Esophagus squamous epithelium (tissue), 5 donors: ENCODE measurements around the gene DDX51. TPM values are rescaled to one million over a fixed set of nuclear protein-coding genes. Genes with fewer than 3 reads are reported as not detected.
"Not testable (repeated sequence)": the region's sequence is repeated elsewhere in the genome, so short reads cannot be mapped to it uniquely, and the experiment has no call there.

Experiments
- DNase-seq: peaks from one replicate; lab custom pipeline; 2025; lab: John Stamatoyannopoulos, UW
- H3K27ac ChIP-seq, 4 donors: fragments of 200-600 bp; sonication (generic); one replicate each; pipeline ENCODE4 v1.5.1; 2016 to 2019; ENCODE audit warnings: mild to moderate bottlenecking in 1 of 4
- H3K27me3 ChIP-seq, 4 donors: fragments of 200-600 bp; sonication (generic); 1 replicate in 3 of 4; 2 replicates in 1 of 4; pipeline versions ENCODE4 v1.5.1 to v1.6.0; 2017 to 2021; ENCODE audit warnings: antibody characterized with exemption in 1 of 4
- H3K36me3 ChIP-seq, 3 donors: fragments of 200-600 bp; sonication (generic); one replicate each; pipeline ENCODE4 v1.5.1; 2016 to 2019
- H3K4me1 ChIP-seq, 3 donors: fragments of 200-600 bp; sonication (generic); one replicate each; pipeline ENCODE4 v1.5.1; 2017 to 2019
- H3K4me3 ChIP-seq, 4 donors: fragments of 200-600 bp; sonication (generic); 1 replicate in 3 of 4; 2 replicates in 1 of 4; pipeline ENCODE4 v1.5.1; 2016 to 2019; ENCODE audit warnings: mild to moderate bottlenecking in 2 of 4, moderate library complexity in 1 of 4
- H3K9me3 ChIP-seq, 3 donors: fragments of 200-600 bp; sonication (generic); one replicate each; pipeline ENCODE4 v1.5.1; 2016 to 2019
- CTCF ChIP-seq, 6 experiments: fragments of 450-650 bp in 4 of 6; fragments of 200-600 bp in 2 of 6; sonication (generic) in 2 of 6; IDR thresholded peaks; one replicate each; pipeline ENCODE4 v1.5.1; 2016 to 2019; ENCODE audit warnings: antibody characterized with exemption in 6 of 6, mild to moderate bottlenecking in 4 of 6, moderate library complexity in 4 of 6
- POLR2A ChIP-seq, 4 donors: fragments of 450-650 bp; IDR thresholded peaks; one replicate each; pipeline ENCODE4 v1.6.1; 2017; ENCODE audit warnings: antibody characterized with exemption in 4 of 4, mild to moderate bottlenecking in 4 of 4, moderate library complexity in 3 of 4
- WGBS, 2 donors: methylation state at CpG; one replicate each; pipeline ENCODE4 v1.1.5; 2018; 5-methylcytosine and 5-hydroxymethylcytosine counted together
- intact Hi-C: fragments of 100-400 bp; cut with DNase I; formaldehyde crosslinking; loops from one replicate; pipeline ENCODE4 v1.15.0; 2022
- total RNA-seq, 4 donors: library from RNA; depleted of rRNA; stranded (reverse); fragments of >200 nt; gene quantifications; one replicate each; pipeline ENCODE4 v1.1.0, GENCODE V29; 2016
- donor health status: DM: yes; HTN: yes; CAD: no.

DDX51 gene
- total RNA-seq, 4 donors from 2014 or later, result 8.9 to 15.3 (median 11.0) TPM

- Histone ChIP-seq H3K36me3 (peaks cover 10 to 43% (median 20%) of the 10 kb centered on the region in 3 donors), H3K9me3 (no peaks in the 10 kb centered on the region), H3K4me1 (peaks cover 6 to 14% (median 7%) of the 10 kb centered on the region in 3 donors), H3K27ac (no peak overlapping the region), H3K27me3 (no peaks in the 10 kb centered on the region), H3K4me3 (no peak overlapping the region)
- WGBS, 2 donors, result 92% methylated on average over 16 of the region's 32 CpGs; no CpG with 5 or more reads in 1 of the 2 donors
- intact Hi-C loops, result loop anchor here (10.0 kb wide), 1 partner anchor 253 kb away; no protein-coding TSS in a partner anchor
- DNase-seq, result no peak
- TF ChIP-seq CTCF (IDR thresholded peaks at IDR 0.05) (no peak), POLR2A (IDR thresholded peaks at IDR 0.05) (no peak)
Measured at GRCh38 chr12:132151766-132152410, 7.8 kb upstream of the DDX51 start.

- H3K36me3 ChIP-seq, result peaks cover 10 to 48% (median 20%) of the 10 kb centered on the region in 3 donors
- intact Hi-C loops, result loop anchor here (10.0 kb wide), 1 partner anchor 254 kb away; no protein-coding TSS in a partner anchor
- no peaks in the 10 kb centered on the region for H3K27me3 ChIP-seq
- H3K4me1 ChIP-seq, result peaks cover 6 to 15% (median 7%) of the 10 kb centered on the region in 3 donors
- H3K9me3 ChIP-seq, result no peaks in the 10 kb centered on the region
- 96% methylated on average over 11 to 14 of the region's 36 CpGs for WGBS, 2 donors
- no peak overlapping the region for H3K4me3 ChIP-seq
- no peak overlapping the region for H3K27ac ChIP-seq
- no peak for DNase-seq
- no peak for TF ChIP-seq CTCF (IDR thresholded peaks at IDR 0.05)
Measured at GRCh38 chr12:132151145-132151765, 7.1 kb upstream of the DDX51 start.

- no peak for DNase-seq
- no CpG with 5 or more reads among the region's 6 CpGs for WGBS, 2 donors
- Histone ChIP-seq H3K36me3 (peaks cover 10 to 52% (median 20%) of the 10 kb centered on the region in 3 donors), H3K4me3 (no peak overlapping the region), H3K9me3 (no peaks in the 10 kb centered on the region), H3K27ac (no peak overlapping the region), H3K27me3 (no peaks in the 10 kb centered on the region), H3K4me1 (peaks cover 6 to 20% (median 7%) of the 10 kb centered on the region in 3 donors)
- intact Hi-C loops, result loop anchor here (10.0 kb wide), 1 partner anchor 254 kb away; no protein-coding TSS in a partner anchor
- TF ChIP-seq POLR2A (IDR thresholded peaks at IDR 0.05) (no peak), CTCF (IDR thresholded peaks at IDR 0.05) (no peak)
Measured at GRCh38 chr12:132150780-132151144, 6.6 kb upstream of the DDX51 start.

GRCh38 chr12:132149526-132149925 lies 5.4 kb upstream of the DDX51 start:
- H3K4me3 ChIP-seq, DNase-seq, H3K9me3 ChIP-seq, H3K27ac ChIP-seq, H3K27me3 ChIP-seq, intact Hi-C loops: not testable (repeated sequence)
- no CpG with 5 or more reads among the region's 32 CpGs for WGBS, 2 donors
- Histone ChIP-seq H3K36me3 (peaks cover 10 to 55% (median 20%) of the 10 kb centered on the region in 3 donors), H3K4me1 (peaks cover 15 to 32% (median 17%) of the 10 kb centered on the region in 3 donors)

- Histone ChIP-seq H3K9me3 (no peaks in the 10 kb centered on the region), H3K36me3 (peaks cover 10 to 55% (median 20%) of the 10 kb centered on the region in 3 donors), H3K4me1 (peaks cover 10 to 26% (median 11%) of the 10 kb centered on the region in 3 donors), H3K27me3 (no peaks in the 10 kb centered on the region), H3K27ac (no peak overlapping the region), H3K4me3 (no peak overlapping the region)
- no peak for TF ChIP-seq CTCF (IDR thresholded peaks at IDR 0.05)
- no peak for TF ChIP-seq POLR2A (IDR thresholded peaks at IDR 0.05)
- WGBS, 2 donors, result 95% methylated on average over 18 of the region's 41 CpGs; no CpG with 5 or more reads in 1 of the 2 donors
- DNase-seq, result no peak
- intact Hi-C loops, result no loop called here
Measured at GRCh38 chr12:132148368-132149045, 4.4 kb upstream of the DDX51 start.
